Neutrophil (primary cell): Measurements from ENCODE around the gene GNG7.

Experiments
- H3K27ac ChIP-seq: fragments of 200-600 bp; sonication (generic); 2 replicates; pipeline ENCODE4 v1.5.1; 2016; ENCODE audit warnings: mild to moderate bottlenecking, moderate library complexity
- H3K27me3 ChIP-seq: fragments of 200-600 bp; sonication (generic); 2 replicates; pipeline ENCODE4 v1.6.0; 2016; ENCODE audit warnings: mild to moderate bottlenecking
- H3K36me3 ChIP-seq: fragments of 200-600 bp; sonication (generic); 2 replicates; pipeline ENCODE4 v1.5.1; 2017
- H3K4me1 ChIP-seq, 2 experiments: fragments of 200-600 bp in 1 of 2; sonication (generic) in 1 of 2; 1 replicate in 1 of 2; 2 replicates in 1 of 2; pipeline versions ENCODE4 v1.5.1 to v1.6.1; 2013 to 2016; ENCODE audit warnings: low read depth in 1 of 2, low read length in 1 of 2, mild to moderate bottlenecking in 1 of 2, moderate library complexity in 1 of 2; ENCODE audit not compliant: control insufficient read depth in 1 of 2, insufficient read depth in 1 of 2
- H3K4me3 ChIP-seq, 2 experiments: fragments of 200-600 bp in 1 of 2; sonication (generic) in 1 of 2; 1 replicate in 1 of 2; 2 replicates in 1 of 2; pipeline ENCODE4 v1.5.1; 2013 to 2016; ENCODE audit warnings: low read depth in 1 of 2, low read length in 1 of 2, mild to moderate bottlenecking in 1 of 2, moderate library complexity in 1 of 2
- H3K9me3 ChIP-seq: fragments of 200-600 bp; sonication (generic); 2 replicates; pipeline ENCODE4 v1.5.1; 2016
- CTCF ChIP-seq: fragments of 200-600 bp; sonication (generic); IDR thresholded peaks from 2 replicates; pipeline ENCODE4 v1.5.1; 2016; ENCODE audit warnings: antibody characterized with exemption

GNG7 gene

GRCh38 chr19:2529473-2529918 is 173.0 kb downstream of the GNG7 start:
- H3K36me3 ChIP-seq: no peaks in the 10 kb centered on the region
- H3K9me3 ChIP-seq: no peaks in the 10 kb centered on the region
- no peak overlapping the region for H3K27ac ChIP-seq
- peaks cover 0 to 3% of the 10 kb centered on the region in 2 experiments for H3K4me1 ChIP-seq
- no peak overlapping the region for H3K4me3 ChIP-seq
- TF ChIP-seq CTCF: no peak
- no peaks in the 10 kb centered on the region for H3K27me3 ChIP-seq

- Histone ChIP-seq H3K9me3 (no peaks in the 10 kb centered on the region), H3K4me1 (peaks cover 0 to 3% of the 10 kb centered on the region in 2 experiments), H3K4me3 (no peak overlapping the region), H3K36me3 (no peaks in the 10 kb centered on the region), H3K27me3 (no peaks in the 10 kb centered on the region), H3K27ac (no peak overlapping the region)
- no peak for TF ChIP-seq CTCF
These were observed 173.8 kb downstream of the GNG7 start for GRCh38 chr19:2528675-2529101.

DNA sequence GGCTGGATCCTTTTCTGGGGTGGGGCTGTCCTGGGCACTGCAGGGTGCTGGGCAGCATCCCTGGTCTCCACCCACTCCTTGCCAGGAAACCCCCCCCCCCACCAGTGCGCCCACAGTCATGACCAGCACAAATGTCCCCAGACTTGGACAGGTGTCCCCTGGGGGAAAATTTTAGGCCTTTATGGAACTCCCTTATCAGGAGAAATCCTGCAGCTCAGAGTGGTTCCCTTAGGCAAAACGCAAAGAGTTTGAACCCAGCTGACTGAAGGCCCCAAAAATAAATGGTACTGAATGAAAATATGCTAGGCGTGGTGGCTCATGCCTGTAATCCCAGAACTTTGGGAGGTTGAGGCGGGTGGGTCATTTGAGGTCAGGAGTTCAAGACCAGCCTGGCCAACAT is 174.8 kb downstream of the GNG7 start:
- peaks cover 0 to 3% of the 10 kb centered on the region in 2 experiments for H3K4me1 ChIP-seq

DNA sequence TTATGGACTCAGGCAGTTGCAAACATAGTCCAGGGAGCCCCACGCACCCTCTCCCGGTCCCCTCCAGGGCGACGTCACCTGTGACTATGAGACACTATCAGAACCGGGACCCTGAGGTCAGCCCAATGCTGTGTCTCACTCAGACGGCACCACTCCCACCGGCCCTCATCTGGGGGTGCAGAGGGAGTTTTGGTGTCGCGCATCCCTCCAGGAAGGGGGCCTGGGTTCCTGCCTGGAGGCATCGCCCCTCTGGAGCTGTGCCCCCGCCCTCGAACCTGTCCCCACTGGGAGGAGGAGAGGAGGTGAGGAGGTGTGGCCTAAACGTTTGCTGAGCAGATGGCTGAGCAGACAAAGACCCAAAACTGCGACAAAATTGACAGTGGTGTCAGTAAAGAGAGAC is 175.3 kb downstream of the GNG7 start:
- H3K4me3 ChIP-seq: no peak overlapping the region
- TF ChIP-seq CTCF: no peak
- peaks cover 0 to 3% of the 10 kb centered on the region in 2 experiments for H3K4me1 ChIP-seq
- no peaks in the 10 kb centered on the region for H3K36me3 ChIP-seq
- no peak overlapping the region for H3K27ac ChIP-seq
- H3K9me3 ChIP-seq: no peaks in the 10 kb centered on the region
- no peaks in the 10 kb centered on the region for H3K27me3 ChIP-seq

More for the DNA sequence above, 174.8 kb downstream of the GNG7 start:
- no peaks in the 10 kb centered on the region for H3K27me3 ChIP-seq
- H3K9me3 ChIP-seq: no peaks in the 10 kb centered on the region
- TF ChIP-seq CTCF: no peak
- no peak overlapping the region for H3K27ac ChIP-seq
- H3K4me3 ChIP-seq: no peak overlapping the region
- no peaks in the 10 kb centered on the region for H3K36me3 ChIP-seq

DNA sequence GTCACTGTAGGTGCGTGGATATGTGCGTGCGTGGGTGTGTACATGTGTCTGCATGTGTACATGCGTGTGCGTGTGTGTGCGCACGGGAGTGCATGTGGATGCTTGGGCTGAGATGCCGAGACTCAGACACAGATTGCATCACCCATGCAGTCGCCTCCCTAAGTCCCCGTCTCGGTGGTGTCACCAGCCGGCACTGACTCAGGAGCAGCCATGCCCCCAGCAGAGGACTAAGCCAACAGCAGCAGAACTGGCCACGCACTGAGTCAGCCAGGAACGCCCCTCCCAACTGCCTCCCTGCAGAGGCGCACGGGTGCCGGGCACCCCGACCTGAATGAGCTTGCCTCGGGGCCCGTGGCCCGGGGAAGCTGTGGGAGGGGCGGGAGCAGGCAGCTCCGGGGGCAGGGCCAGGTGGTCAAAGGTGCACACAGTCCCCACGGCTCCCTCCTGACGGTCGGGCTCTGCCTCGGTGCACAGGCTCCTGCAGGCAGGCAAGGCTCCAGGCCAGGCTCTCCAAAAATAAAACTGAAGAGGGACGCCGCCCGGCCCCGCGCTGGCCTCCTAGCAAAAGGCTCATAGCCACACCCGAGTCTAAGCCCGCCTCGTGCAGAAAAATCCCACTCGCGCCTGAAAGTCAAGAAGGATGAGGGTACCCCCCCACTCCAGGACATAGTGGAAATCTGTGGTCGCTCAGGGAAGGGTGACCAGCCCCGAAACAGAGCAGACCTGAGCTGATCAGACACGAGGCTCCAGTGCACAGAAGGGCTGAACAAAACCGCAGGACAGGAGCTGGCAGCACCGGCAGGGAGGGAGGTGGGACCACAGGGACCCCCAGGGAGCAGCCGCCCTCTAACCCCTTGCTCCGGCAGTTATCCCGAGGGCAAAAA is 177.4 kb downstream of the GNG7 start:
- Histone ChIP-seq H3K27ac (no peak overlapping the region), H3K27me3 (no peaks in the 10 kb centered on the region), H3K9me3 (no peaks in the 10 kb centered on the region), H3K36me3 (peaks cover 6% of the 10 kb centered on the region), H3K4me1 (peaks cover 0 to 3% of the 10 kb centered on the region in 2 experiments), H3K4me3 (no peak overlapping the region)
- no peak for TF ChIP-seq CTCF
